ENCODE data around the gene EGLN3. TPM values are rescaled to one million over a fixed set of nuclear protein-coding genes. Genes with fewer than 3 reads are reported as not detected.

The EGLN3 gene
- total RNA-seq, 2 experiments from 2014 or later = 0.07 to 0.48 TPM

DNA sequence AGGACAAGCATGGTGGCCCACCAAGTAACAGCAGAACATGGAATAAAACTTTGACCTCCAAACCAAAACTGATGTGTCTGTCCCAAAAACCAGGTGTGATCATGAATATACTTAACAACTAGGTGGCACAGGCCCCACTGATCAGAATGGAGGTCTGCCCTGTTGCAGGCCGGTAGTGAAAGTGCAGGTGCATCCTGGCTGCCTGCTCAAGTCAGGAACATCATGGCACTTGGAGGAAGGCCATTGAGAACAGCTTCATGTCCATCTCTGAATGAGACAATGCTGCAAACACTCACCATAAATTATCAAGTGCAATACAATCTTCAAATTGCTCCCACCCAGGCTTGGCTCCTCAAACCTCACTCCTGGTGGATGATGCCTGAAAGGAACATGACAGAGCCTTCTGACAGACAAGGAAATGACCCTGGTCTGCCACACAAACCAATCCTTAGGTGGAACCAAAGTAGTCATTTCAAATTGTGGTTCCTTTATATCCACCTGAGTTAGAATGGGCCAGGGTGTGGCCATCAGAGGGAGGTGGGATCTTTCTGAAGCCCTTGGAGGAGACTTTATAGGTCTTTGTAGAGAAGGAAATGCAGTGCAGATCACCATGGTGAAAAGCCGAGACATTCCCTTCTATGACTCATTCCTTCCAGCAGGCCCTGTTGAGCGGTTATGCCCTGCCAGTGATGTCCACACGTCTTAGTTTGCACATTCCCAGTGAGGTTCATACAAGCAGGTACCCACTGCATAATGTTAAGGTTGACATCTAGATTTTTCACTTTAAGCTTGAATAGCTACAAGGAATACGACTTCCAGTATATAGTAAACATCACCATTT, 36.0 kb downstream of the EGLN3 start:
- H3K36me3 Mint-ChIP-seq (ENCODE audit: low read depth) = no peaks in the 10 kb centered on the region
- H3K4me3 Mint-ChIP-seq = no peak overlapping the region
- CTCF ChIA-PET = interaction anchor here (0.6 to 0.7 kb wide), 3 partner anchors 44 to 386 kb away, joined by 3 read pairs; no protein-coding TSS in a partner anchor
- no peak for DNase-seq
- H3K27me3 Mint-ChIP-seq (ENCODE audit: low read depth) = no peaks in the 10 kb centered on the region
- no peaks in the 10 kb centered on the region for H3K4me1 Mint-ChIP-seq (ENCODE audit: low read depth)
- H3K9me3 Mint-ChIP-seq = no peaks in the 10 kb centered on the region
- H3K27ac Mint-ChIP-seq = no peak overlapping the region
- intact Hi-C loops (cut with micrococcal nuclease) = no loop called here

DNA sequence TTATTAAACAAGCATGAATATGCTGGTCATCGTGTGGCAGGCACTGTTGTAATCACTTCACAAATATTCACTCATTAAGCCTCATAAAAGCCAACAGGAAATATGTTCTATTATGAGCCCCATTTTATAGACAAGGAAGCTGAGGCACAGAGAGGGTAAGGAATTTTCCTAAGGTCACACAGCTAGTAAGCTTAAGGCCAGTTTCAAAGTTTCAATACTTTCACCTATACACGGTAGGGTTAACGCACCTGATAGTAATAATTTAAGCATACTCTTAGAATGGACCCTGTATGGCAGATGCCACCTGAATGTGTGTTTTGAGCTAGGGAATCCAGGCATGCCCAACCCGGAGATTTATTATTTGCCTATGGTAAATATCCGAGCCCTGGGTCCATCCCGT, 39.8 kb downstream of the EGLN3 start:
- no peaks in the 10 kb centered on the region for H3K9me3 Mint-ChIP-seq
- CTCF ChIA-PET = no interaction called here
- no peak overlapping the region for H3K27ac Mint-ChIP-seq
- DNase-seq = no peak
- H3K36me3 Mint-ChIP-seq (ENCODE audit: low read depth) = no peaks in the 10 kb centered on the region
- no peaks in the 10 kb centered on the region for H3K4me1 Mint-ChIP-seq (ENCODE audit: low read depth)
- no peaks in the 10 kb centered on the region for H3K27me3 Mint-ChIP-seq (ENCODE audit: low read depth)
- intact Hi-C loops (cut with micrococcal nuclease) = no loop called here
- H3K4me3 Mint-ChIP-seq = no peak overlapping the region

DNA sequence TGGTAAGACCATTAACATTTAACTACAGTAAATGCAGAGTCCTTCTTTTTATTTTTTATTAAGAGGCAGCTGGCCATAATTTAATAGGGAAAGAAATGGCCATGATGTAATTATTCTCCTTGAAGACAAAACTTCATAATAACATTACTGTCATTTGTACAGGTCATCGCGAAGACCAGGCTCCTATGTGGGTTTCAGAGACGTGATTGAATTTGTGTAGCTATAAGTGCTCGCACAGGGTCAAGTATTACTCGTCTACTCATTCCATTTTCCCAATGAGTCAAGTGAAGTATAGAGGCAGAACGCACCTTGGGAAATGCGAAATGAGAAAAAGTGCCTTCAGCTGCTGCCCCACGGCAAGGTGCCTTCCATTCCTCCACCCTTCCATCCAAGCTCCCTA, 40.4 kb downstream of the EGLN3 start:
- intact Hi-C loops (cut with micrococcal nuclease) = no loop called here
- no peaks in the 10 kb centered on the region for H3K36me3 Mint-ChIP-seq (ENCODE audit: low read depth)

DNA sequence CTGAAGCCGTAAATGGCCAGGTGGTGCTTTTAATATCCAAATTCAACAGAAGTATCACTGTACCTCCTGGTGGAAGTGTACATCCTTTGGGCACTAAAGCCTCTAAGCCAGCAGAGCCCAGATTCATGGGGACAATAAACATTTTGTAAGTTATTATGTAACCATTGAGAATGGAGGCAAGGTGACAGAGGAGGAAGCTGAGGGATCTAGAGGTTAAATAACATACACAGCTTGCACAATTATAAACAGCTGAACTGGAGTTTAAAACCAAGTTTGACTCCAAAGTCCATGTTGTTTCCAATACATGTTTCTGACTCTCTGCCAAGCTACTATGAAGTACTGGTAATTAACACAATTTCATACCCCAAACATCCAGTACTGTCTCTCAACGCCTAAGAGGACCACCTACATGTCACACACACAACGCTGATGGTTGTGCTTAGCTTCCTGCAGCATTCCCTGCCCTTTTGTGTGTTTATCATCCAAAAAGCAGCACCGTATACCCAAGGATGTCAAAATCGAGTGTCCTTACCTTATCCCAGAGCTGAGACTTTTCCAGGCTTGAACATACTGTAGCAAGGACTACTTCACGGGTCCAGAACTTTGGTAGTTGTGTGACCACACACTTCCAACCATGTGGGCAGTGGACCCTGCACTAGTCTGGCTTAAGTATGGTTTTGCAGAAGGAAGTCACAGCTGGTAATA, 41.3 kb downstream of the EGLN3 start:
- Mint-ChIP-seq H3K4me3 (no peak overlapping the region), H3K27ac (no peak overlapping the region), H3K36me3 (ENCODE audit: low read depth) (no peaks in the 10 kb centered on the region), H3K27me3 (ENCODE audit: low read depth) (no peaks in the 10 kb centered on the region), H3K4me1 (ENCODE audit: low read depth) (no peaks in the 10 kb centered on the region), H3K9me3 (no peaks in the 10 kb centered on the region)
- CTCF ChIA-PET = no interaction called here
- no peak for DNase-seq
- intact Hi-C loops (cut with micrococcal nuclease) = no loop called here

More for the DNA sequence above, 40.4 kb downstream of the EGLN3 start:
- Mint-ChIP-seq H3K27me3 (ENCODE audit: low read depth) (no peaks in the 10 kb centered on the region), H3K9me3 (no peaks in the 10 kb centered on the region), H3K4me1 (ENCODE audit: low read depth) (no peaks in the 10 kb centered on the region), H3K4me3 (no peak overlapping the region), H3K27ac (no peak overlapping the region)
- CTCF ChIA-PET = no interaction called here
- DNase-seq = no peak

DNA sequence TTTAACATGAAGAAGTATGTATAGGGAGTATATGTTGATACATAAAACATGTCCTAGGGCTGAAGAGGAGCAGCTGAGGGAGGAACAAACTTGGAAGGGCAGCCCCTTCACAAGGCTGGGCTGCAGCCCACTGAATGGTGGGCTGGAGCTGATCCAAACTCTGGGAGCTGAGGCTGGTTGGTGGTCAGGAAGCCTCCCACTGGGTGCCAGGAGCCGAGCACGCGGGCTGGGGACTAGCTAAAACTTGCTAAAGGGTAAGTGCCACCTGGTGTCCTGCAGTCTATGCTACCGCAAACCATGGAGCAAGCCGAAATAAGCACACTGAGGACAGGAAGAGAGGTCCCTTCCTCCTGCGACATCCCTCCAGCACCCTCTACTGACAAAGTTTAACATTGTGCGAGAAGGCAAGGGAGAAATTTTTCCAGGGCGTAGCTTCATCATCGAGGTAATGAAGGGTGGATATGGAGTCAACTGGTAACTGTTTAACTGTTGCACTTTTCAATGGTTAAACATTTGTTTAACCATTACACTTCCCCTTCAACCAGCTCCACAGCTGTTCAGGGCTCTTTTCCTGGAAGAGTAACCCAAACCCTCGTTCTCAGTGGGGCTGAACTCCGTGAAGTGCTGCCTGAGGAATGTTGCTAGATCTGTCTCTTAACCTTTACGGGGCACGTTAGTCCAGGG, 42.2 kb downstream of the EGLN3 start:
- no peaks in the 10 kb centered on the region for H3K9me3 Mint-ChIP-seq
- intact Hi-C loops (cut with micrococcal nuclease) = no loop called here
- CTCF ChIA-PET = no interaction called here
- H3K4me3 Mint-ChIP-seq = no peak overlapping the region
- no peak for DNase-seq
- no peaks in the 10 kb centered on the region for H3K36me3 Mint-ChIP-seq (ENCODE audit: low read depth)
- no peaks in the 10 kb centered on the region for H3K27me3 Mint-ChIP-seq (ENCODE audit: low read depth)
- no peak overlapping the region for H3K27ac Mint-ChIP-seq
- no peaks in the 10 kb centered on the region for H3K4me1 Mint-ChIP-seq (ENCODE audit: low read depth)

DNA sequence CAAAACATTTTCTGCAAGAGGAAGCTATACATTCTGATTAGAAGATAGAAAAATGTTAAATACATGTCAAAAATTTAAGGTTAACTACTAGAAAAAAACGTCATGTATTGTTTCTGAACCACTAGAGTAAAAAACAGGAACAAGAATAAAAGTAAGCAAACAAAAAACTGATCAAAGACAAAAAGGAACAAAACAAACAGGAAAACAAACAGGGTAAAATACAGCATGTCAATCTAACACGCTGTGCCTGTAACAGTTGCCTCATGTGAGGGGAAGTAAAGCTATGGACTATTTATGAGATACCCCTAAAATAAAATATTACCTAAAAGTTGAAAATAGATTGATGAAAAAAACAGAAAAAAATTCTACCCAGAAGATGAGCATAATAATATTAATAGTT, 43.9 kb downstream of the EGLN3 start:
- DNase-seq = no peak
- intact Hi-C loops (cut with micrococcal nuclease) = no loop called here
- Mint-ChIP-seq H3K27ac (no peak overlapping the region), H3K4me1 (ENCODE audit: low read depth) (no peaks in the 10 kb centered on the region), H3K36me3 (ENCODE audit: low read depth) (no peaks in the 10 kb centered on the region), H3K27me3 (ENCODE audit: low read depth) (no peaks in the 10 kb centered on the region), H3K9me3 (no peaks in the 10 kb centered on the region), H3K4me3 (no peak overlapping the region)
- CTCF ChIA-PET = interaction anchor here (0.7 kb wide), 1 partner anchor 395 kb away, joined by 3 read pairs; no protein-coding TSS in a partner anchor

DNA sequence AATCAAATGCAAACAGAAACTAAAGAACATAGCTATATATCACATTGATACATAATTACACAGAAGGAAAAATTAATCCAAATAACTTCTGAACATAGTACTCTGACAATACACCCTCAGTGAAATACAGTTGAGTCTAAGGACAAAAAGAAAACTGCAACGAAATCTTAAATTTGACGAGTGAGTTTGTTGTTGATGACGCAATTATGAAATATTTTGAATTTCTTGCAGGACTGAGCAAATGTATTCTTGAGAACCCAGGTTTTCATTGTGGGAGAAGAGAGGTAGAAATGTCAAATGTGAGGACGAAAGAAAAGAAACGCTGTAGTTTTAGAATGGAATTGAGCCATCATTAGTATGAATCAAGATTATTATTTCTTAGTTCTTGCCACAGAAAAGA, 46.3 kb downstream of the EGLN3 start:
- CTCF ChIA-PET = no interaction called here
- Mint-ChIP-seq H3K4me1 (ENCODE audit: low read depth) (no peaks in the 10 kb centered on the region), H3K27ac (no peak overlapping the region), H3K27me3 (ENCODE audit: low read depth) (no peaks in the 10 kb centered on the region), H3K36me3 (ENCODE audit: low read depth) (no peaks in the 10 kb centered on the region), H3K4me3 (no peak overlapping the region), H3K9me3 (no peaks in the 10 kb centered on the region)
- no peak for DNase-seq
- intact Hi-C loops (cut with micrococcal nuclease) = no loop called here

DNA sequence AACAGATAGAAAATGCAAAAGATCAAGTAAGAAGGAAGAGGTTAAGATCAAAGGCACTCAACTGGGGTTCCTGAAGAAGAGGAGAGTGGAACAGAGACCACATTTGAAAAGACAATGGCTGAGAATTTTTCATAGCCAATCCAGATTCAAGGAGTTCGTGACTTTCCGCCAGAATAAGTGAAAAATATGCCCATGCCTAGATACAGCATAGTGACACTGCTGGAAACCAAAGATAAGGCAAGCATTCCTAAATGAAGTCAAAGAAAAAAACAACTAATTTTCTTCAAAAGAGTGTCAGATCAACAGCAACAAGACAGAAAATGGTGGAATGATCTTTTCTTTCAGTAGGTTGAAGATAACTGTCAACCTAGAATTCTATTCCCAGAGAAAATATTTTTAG, 47.5 kb downstream of the EGLN3 start:
- H3K4me1 Mint-ChIP-seq (ENCODE audit: low read depth) = no peaks in the 10 kb centered on the region
- intact Hi-C loops (cut with micrococcal nuclease) = no loop called here
- CTCF ChIA-PET = no interaction called here
- H3K9me3 Mint-ChIP-seq = no peaks in the 10 kb centered on the region
- no peaks in the 10 kb centered on the region for H3K36me3 Mint-ChIP-seq (ENCODE audit: low read depth)
- H3K4me3 Mint-ChIP-seq = no peak overlapping the region
- H3K27ac Mint-ChIP-seq = no peak overlapping the region
- DNase-seq = no peak
- H3K27me3 Mint-ChIP-seq (ENCODE audit: low read depth) = no peaks in the 10 kb centered on the region

DNA sequence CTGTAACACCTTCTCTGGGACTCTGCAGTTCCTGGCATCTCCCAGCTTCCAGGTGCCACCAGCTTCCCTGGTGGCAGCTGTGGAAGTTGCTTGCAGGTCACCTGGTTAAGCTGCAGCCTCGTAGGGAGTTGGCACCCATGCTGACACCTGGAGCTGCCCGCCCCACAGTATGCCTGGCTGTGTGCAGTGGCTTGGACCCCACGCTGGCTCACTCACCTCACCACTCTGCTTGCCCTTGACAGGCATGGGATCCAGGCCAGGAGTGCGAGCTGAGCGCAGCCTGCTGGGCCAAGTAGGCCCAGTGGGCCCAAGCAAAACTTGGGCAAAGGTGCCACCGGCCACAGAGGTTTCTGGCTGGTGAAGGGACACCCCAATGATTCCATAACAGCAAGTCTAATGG, 48.5 kb downstream of the EGLN3 start:
- no peaks in the 10 kb centered on the region for H3K27me3 Mint-ChIP-seq (ENCODE audit: low read depth)
- CTCF ChIA-PET = interaction anchor here (1.5 kb wide), 1 partner anchor 109 kb away, joined by 3 read pairs; no protein-coding TSS in a partner anchor

DNA sequence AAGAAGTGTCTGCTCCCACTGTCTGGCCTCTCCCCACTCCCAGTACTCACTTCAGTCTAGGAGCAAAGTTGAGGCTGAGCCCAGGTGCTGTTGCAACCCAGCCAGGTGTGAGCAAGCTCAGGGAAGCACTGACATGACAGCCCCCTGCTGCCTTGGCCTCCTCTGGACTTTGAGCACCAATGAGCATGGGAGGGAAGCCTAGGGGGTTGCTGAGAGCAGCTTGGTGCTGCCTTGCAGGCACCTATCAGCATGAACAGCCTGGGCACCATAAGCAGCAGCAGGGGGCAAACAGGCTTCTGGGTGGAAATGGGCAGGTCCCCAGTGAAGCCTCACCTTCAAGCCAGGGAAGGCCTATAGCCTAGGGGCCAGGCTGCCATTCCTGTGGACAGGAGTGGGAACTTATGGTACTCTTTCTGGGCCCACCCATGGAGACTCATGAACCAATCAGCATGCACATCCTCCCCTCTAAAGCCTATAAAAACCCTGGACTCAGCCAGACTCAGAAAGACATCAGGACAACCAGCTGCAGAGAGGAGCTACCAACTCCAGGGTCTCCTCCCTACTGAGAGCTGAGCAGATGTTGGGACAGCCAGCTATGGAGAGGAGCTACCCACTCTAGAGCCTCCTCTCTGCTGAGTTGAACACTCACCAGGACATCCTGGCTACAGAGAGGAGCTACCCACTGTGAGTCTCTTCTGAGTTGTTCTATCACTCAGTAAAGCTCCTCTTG, 49.3 kb downstream of the EGLN3 start:
- no peak for DNase-seq
- H3K27me3 Mint-ChIP-seq (ENCODE audit: low read depth) = no peaks in the 10 kb centered on the region

More for the DNA sequence above, 48.5 kb downstream of the EGLN3 start:
- Mint-ChIP-seq H3K4me3 (no peak overlapping the region), H3K27ac (no peak overlapping the region), H3K36me3 (ENCODE audit: low read depth) (no peaks in the 10 kb centered on the region), H3K9me3 (no peaks in the 10 kb centered on the region), H3K4me1 (ENCODE audit: low read depth) (no peaks in the 10 kb centered on the region)
- DNase-seq = no peak
- intact Hi-C loops (cut with micrococcal nuclease) = no loop called here

DNA sequence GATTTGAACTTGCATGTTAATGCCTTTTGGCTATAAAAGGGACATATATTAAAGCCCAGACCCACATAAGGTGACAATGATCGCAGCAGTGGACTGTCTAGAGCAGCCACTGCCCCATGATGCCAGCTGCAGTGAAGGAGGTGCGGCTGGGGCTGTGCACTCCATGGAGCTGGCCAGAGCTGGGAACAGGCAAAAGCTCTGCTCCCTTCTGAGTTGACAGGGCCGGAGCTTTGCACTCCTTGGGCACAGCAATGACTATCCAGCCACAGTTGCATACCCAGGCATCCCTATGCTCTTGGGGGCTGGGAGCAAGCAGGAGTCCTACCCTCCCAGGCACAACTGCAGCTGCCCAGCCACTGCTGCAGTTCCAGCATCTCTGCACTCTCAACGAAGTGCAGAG, 50.2 kb downstream of the EGLN3 start:
- CTCF ChIA-PET = interaction anchor here (1.5 kb wide), 1 partner anchor 108 kb away, joined by 3 read pairs; no protein-coding TSS in a partner anchor
- Mint-ChIP-seq H3K27ac (no peak overlapping the region), H3K27me3 (ENCODE audit: low read depth) (no peaks in the 10 kb centered on the region), H3K9me3 (no peaks in the 10 kb centered on the region), H3K4me3 (no peak overlapping the region), H3K36me3 (ENCODE audit: low read depth) (no peaks in the 10 kb centered on the region), H3K4me1 (ENCODE audit: low read depth) (no peaks in the 10 kb centered on the region)
- intact Hi-C loops (cut with micrococcal nuclease) = no loop called here
- DNase-seq = no peak

More for the DNA sequence above, 49.3 kb downstream of the EGLN3 start:
- Mint-ChIP-seq H3K9me3 (no peaks in the 10 kb centered on the region), H3K27ac (no peak overlapping the region), H3K4me3 (no peak overlapping the region), H3K36me3 (ENCODE audit: low read depth) (no peaks in the 10 kb centered on the region), H3K4me1 (ENCODE audit: low read depth) (no peaks in the 10 kb centered on the region)
- intact Hi-C loops (cut with micrococcal nuclease) = no loop called here
- CTCF ChIA-PET = interaction anchor here (1.5 kb wide), 1 partner anchor 108 kb away, joined by 3 read pairs; no protein-coding TSS in a partner anchor

Measured in activated naive CD4-positive, alpha-beta T cell treated with anti-CD3 and anti-CD28 coated beads for 36 hours (primary cell).